Tibial nerve (tissue), 4 donors: ENCODE results near the gene MAP4K3. TPM values are rescaled to one million over a fixed set of nuclear protein-coding genes. Genes with fewer than 3 reads are reported as not detected.

Source experiments
- DNase-seq, 2 donors: peaks; one replicate each; pipeline ENCODE4 v3.0.0-alpha.2; 2019; ENCODE audit warnings: low spot score in 2 of 2
- H3K27ac ChIP-seq, 4 donors: fragments of 200-600 bp; sonication (generic) in 3 of 4; one replicate each; pipeline ENCODE4 v1.5.1; 2017 to 2019; ENCODE audit warnings: mild to moderate bottlenecking in 1 of 4
- H3K27me3 ChIP-seq, 2 donors: fragments of 200-600 bp; sonication (generic) in 1 of 2; one replicate each; pipeline versions ENCODE4 v1.5.1 to v1.6.0; 2017 to 2019
- H3K36me3 ChIP-seq, 3 donors: fragments of 200-600 bp; sonication (generic); one replicate each; pipeline ENCODE4 v1.5.1; 2018 to 2019
- H3K4me1 ChIP-seq, 4 donors: fragments of 200-600 bp; sonication (generic) in 3 of 4; one replicate each; pipeline ENCODE4 v1.5.1; 2017 to 2019
- H3K4me3 ChIP-seq, 4 donors: fragments of 200-600 bp; sonication (generic) in 3 of 4; one replicate each; pipeline ENCODE4 v1.5.1; 2017 to 2019; ENCODE audit warnings: mild to moderate bottlenecking in 1 of 4, moderate library complexity in 1 of 4
- H3K9me3 ChIP-seq, 4 donors: fragments of 200-600 bp; sonication (generic) in 3 of 4; one replicate each; pipeline ENCODE4 v1.5.1; 2017 to 2019
- EP300 ChIP-seq, 2 donors: sonication (generic); formaldehyde crosslinking; IDR thresholded peaks; one replicate each; pipeline ENCODE4 v1.6.1; 2017; ENCODE audit warnings: antibody characterized with exemption in 2 of 2, mild to moderate bottlenecking in 1 of 2
- POLR2A ChIP-seq, 2 donors: fragments of 450-650 bp; IDR thresholded peaks; one replicate each; pipeline ENCODE4 v1.6.1; 2017; ENCODE audit warnings: antibody characterized with exemption in 2 of 2, mild to moderate bottlenecking in 2 of 2, moderate library complexity in 2 of 2
- WGBS, 2 donors: methylation state at CpG; one replicate each; pipeline ENCODE4 v1.1.5; 2018; 5-methylcytosine and 5-hydroxymethylcytosine counted together
- total RNA-seq, 4 donors: library from RNA; depleted of rRNA; stranded (reverse); fragments of >200 nt; gene quantifications; one replicate each; pipeline ENCODE4 v1.1.0, GENCODE V29; 2016
- TF ChIP-seq, protein P1 (sequence below), 5 experiments: fragments of 200-600 bp in 3 of 5; fragments of 450-650 bp in 2 of 5; sonication (generic) in 3 of 5; IDR thresholded peaks; one replicate each; pipeline ENCODE4 v1.5.1; 2016 to 2019; ENCODE audit warnings: antibody characterized with exemption in 5 of 5, mild to moderate bottlenecking in 3 of 5, moderate library complexity in 2 of 5

Gene MAP4K3
- total RNA-seq, 4 donors from 2014 or later = 54.4 to 102 (median 60.2) TPM

DNA sequence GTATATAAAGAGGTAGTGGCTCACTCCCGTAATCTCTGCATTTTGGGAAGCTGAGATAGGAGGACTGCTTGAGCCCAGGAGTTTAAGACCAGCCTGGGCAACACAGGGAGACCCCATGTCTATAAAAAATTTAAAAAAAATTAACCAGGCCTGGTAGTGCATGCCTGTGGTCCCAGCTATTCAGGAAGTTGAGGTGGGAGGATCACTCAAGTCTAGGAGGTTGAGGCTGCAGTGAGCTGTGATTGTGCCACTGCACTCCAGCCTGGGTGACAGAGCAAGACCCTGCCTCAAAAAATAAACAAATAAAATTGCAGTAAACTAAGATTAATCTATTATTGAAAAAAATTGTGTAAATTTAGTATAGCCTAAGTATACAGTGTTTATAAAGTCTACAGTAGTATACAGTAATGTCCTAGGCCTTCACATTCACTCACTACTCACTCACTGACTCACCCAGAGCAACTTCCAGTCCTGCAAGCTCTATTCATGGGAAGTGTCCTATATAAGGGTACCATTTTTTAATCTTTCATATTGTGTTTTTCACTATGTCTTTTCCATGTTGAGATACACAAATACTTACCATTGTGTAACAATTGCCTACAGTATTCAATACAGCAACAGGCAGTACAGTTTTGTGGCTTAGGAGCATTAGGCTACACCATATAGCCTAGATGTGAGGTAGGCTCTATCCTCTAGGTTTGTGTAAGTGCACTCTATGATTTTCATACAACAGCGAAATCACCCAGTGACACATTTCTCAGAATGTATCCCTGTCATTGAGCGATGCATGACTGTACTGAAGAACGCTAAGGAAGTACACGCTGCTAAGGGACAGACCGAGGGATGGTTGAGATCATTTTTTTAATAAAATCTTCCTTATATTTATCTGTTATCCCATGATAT lies 10.4 kb upstream of the MAP4K3 start:
- no peaks in the 10 kb centered on the region for H3K27me3 ChIP-seq
- TF ChIP-seq POLR2A (IDR thresholded peaks at IDR 0.05) (no peak), EP300 (IDR thresholded peaks at IDR 0.05) (no peak)
- TF ChIP-seq, protein P1, sequence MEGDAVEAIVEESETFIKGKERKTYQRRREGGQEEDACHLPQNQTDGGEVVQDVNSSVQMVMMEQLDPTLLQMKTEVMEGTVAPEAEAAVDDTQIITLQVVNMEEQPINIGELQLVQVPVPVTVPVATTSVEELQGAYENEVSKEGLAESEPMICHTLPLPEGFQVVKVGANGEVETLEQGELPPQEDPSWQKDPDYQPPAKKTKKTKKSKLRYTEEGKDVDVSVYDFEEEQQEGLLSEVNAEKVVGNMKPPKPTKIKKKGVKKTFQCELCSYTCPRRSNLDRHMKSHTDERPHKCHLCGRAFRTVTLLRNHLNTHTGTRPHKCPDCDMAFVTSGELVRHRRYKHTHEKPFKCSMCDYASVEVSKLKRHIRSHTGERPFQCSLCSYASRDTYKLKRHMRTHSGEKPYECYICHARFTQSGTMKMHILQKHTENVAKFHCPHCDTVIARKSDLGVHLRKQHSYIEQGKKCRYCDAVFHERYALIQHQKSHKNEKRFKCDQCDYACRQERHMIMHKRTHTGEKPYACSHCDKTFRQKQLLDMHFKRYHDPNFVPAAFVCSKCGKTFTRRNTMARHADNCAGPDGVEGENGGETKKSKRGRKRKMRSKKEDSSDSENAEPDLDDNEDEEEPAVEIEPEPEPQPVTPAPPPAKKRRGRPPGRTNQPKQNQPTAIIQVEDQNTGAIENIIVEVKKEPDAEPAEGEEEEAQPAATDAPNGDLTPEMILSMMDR (IDR thresholded peaks at IDR 0.05) = no peak
- peaks cover 0 to 5% (median 0%) of the 10 kb centered on the region in 4 donors for H3K9me3 ChIP-seq
- no peak overlapping the region for H3K4me3 ChIP-seq
- no peak overlapping the region for H3K27ac ChIP-seq
- no peaks in the 10 kb centered on the region for H3K4me1 ChIP-seq
- 95 to 97% methylated on average over 6 of the region's 6 CpGs for WGBS, 2 donors
- DNase-seq = no peak
- peaks cover 0 to 11% (median 0%) of the 10 kb centered on the region in 3 donors for H3K36me3 ChIP-seq

DNA sequence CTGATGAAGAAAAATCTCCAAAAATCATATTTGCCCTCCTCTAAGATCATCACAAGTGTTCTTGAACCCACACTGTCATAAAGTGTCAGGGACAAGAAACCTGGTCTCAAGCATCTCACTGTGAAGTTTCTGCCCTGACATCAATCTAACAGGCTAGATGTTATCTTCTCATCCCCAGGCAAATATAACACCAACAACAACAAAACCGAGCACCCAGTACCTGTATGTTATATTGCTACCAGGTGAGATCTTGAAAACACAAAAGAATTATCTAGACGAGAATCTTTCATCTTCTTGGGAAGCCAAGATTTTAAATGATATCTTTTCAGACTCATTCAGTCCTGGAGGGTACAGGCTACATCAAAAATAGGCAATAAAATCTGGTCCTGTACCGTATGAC lies 8.8 kb upstream of the MAP4K3 start:
- 91 to 94% methylated on average over 3 of the region's 3 CpGs for WGBS, 2 donors
- Histone ChIP-seq H3K27me3 (no peaks in the 10 kb centered on the region), H3K36me3 (peaks cover 0 to 11% (median 0%) of the 10 kb centered on the region in 3 donors), H3K27ac (no peak overlapping the region), H3K4me3 (no peak overlapping the region), H3K4me1 (no peaks in the 10 kb centered on the region), H3K9me3 (peaks cover 0 to 5% (median 0%) of the 10 kb centered on the region in 4 donors)
- DNase-seq = no peak
- TF ChIP-seq POLR2A (IDR thresholded peaks at IDR 0.05) (no peak), EP300 (IDR thresholded peaks at IDR 0.05) (no peak)
- TF ChIP-seq, protein P1 (IDR thresholded peaks at IDR 0.05) = no peak

DNA sequence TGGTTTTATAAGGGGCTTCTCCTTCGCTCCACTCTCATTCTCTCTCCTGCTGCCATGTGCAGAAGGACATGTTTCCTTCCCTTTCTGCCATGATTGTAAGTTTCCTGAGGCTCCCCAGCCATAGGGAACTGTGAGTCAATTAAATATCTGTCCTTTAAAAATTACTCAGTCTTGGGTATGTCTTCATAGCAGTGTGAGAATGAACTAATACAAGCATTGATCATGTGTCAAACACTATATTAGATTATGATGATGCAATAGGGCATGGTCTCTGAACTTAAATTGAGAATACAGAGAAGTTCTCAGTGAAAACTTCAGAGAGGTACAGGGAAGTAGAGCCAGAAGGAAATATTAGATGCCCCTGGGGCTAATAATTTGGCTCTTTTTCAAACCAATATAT lies 5.9 kb upstream of the MAP4K3 start:
- no peak overlapping the region for H3K27ac ChIP-seq
- H3K4me3 ChIP-seq = no peak overlapping the region
- WGBS, 2 donors = 97 to 100% methylated on average over 1 of the region's 1 CpG
- peaks cover 0 to 7% (median 0%) of the 10 kb centered on the region in 3 donors for H3K36me3 ChIP-seq
- no peaks in the 10 kb centered on the region for H3K27me3 ChIP-seq
- DNase-seq = no peak
- no peak for TF ChIP-seq EP300 (IDR thresholded peaks at IDR 0.05)
- TF ChIP-seq, protein P1 (IDR thresholded peaks at IDR 0.05) = no peak
- TF ChIP-seq POLR2A (IDR thresholded peaks at IDR 0.05) = no peak
- peaks cover 0 to 5% (median 0%) of the 10 kb centered on the region in 4 donors for H3K9me3 ChIP-seq
- H3K4me1 ChIP-seq = peaks cover 5 to 21% (median 9%) of the 10 kb centered on the region in 4 donors

DNA sequence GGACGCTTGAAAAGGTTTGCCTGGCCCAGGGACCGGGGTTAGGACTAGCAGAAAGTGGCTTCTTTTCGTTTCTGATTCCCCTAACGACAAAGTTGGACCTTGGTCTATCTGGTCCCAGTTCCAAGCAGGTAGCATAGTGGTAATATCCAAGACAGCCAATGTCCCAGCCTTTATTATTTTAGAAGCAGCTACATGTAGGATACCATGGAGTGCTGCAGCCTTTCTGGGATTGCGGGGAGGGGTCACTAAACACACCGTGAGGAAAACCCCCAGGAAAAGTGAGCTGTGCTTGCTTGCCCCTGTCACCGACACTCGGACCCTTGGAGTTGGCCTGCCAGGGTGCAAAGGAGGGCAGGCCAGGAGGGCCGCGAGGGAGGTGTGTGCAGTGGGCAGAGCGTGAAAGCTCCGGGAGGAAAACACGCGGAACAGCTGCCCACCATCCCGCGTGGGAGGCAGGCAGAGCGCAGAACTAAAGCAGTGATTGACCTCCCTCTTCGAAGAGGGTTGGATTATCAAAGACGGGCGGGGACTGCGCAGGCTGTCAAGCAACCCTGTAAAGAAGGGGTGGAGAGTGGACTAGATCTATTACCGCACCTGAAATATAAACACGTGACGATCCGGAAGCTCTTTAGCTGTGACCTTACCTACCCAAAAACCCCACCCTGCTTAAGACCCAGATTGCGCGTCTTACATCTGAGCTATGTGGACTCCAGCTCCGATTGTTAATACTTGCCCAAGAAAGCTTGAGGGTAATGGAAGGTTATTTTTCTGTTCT lies 624 bp upstream of the MAP4K3 start:
- Histone ChIP-seq H3K9me3 (no peaks in the 10 kb centered on the region), H3K4me3 (peak overlapping the region; percentile 85 to 98 (median 96)), H3K36me3 (no peaks in the 10 kb centered on the region), H3K4me1 (peaks cover 5 to 54% (median 17%) of the 10 kb centered on the region in 4 donors), H3K27me3 (no peaks in the 10 kb centered on the region), H3K27ac (peak overlapping the region; percentile 91 to 99 (median 97))
- TF ChIP-seq POLR2A (IDR thresholded peaks at IDR 0.05) (no peak), EP300 (IDR thresholded peaks at IDR 0.05) (no peak)
- TF ChIP-seq, protein P1 (IDR thresholded peaks at IDR 0.05) = no peak
- 2% methylated on average over 27 to 28 of the region's 28 CpGs for WGBS, 2 donors
- DNase-seq = peak in 1 of 2 donors; percentile 25
